LNCaP clone FGC (cell line): Measurements from ENCODE around the gene HTD2.

Source experiments
- DNase-seq: peaks from one replicate; pipeline ENCODE4 v3.0.0-alpha.2; 2011; ENCODE audit warnings: low read depth
- H3K4me3 ChIP-seq: 2 replicates; pipeline ENCODE4 v1.5.1; 2011; ENCODE audit warnings: mild to moderate bottlenecking, low read depth, low read length, control low read depth
- TF ChIP-seq, protein P1 (sequence below): IDR thresholded peaks from 2 replicates; pipeline ENCODE4 v1.5.1; 2012; ENCODE audit warnings: mild to moderate bottlenecking; ENCODE audit not compliant: control insufficient read depth, insufficient read depth; ENCODE audit errors: extremely low read depth

The HTD2 gene

DNA sequence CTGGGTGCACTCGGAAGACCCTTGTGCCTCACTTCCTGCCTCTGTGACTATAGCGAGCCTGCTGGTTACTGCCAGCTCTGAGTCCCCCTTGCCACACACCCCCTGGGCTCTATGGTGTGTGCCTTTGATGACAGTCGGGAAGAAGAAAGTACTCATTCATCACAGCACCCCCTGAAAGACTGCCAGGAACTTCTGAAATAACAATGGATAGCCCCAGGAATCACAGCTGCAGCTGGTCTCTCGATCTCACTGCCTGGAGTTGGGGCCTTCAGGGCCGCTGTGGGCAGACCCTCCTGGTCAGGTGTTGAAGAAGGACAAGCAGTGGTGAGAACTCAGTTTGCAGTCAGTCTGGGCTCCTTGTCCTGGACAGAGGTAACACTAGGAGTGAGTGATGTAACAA lies 10.1 kb upstream of the HTD2 start:
- no peak overlapping the region for H3K4me3 ChIP-seq
- DNase-seq = no peak
- TF ChIP-seq, protein P1, sequence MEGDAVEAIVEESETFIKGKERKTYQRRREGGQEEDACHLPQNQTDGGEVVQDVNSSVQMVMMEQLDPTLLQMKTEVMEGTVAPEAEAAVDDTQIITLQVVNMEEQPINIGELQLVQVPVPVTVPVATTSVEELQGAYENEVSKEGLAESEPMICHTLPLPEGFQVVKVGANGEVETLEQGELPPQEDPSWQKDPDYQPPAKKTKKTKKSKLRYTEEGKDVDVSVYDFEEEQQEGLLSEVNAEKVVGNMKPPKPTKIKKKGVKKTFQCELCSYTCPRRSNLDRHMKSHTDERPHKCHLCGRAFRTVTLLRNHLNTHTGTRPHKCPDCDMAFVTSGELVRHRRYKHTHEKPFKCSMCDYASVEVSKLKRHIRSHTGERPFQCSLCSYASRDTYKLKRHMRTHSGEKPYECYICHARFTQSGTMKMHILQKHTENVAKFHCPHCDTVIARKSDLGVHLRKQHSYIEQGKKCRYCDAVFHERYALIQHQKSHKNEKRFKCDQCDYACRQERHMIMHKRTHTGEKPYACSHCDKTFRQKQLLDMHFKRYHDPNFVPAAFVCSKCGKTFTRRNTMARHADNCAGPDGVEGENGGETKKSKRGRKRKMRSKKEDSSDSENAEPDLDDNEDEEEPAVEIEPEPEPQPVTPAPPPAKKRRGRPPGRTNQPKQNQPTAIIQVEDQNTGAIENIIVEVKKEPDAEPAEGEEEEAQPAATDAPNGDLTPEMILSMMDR = no peak

DNA sequence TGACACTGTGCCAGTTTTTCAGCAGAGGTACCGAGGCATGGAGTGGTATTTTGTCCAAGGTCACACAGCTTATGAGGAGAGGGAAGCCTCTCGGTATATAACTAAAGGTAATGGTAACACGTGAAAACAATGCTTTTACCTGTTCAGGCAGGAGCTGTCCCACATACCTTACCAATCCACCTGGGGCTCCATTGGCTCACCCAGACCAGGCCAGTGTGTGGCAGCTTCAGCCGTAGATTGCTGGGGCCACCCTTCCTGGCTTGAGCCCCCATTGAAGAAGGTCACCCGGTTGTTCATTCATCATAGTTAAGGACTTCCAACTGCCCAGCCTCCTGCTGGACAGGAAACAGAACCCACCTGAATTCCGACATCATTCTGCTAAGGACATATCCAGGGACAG lies 9.5 kb upstream of the HTD2 start:
- H3K4me3 ChIP-seq = no peak overlapping the region
- TF ChIP-seq, protein P1 = no peak
- no peak for DNase-seq

DNA sequence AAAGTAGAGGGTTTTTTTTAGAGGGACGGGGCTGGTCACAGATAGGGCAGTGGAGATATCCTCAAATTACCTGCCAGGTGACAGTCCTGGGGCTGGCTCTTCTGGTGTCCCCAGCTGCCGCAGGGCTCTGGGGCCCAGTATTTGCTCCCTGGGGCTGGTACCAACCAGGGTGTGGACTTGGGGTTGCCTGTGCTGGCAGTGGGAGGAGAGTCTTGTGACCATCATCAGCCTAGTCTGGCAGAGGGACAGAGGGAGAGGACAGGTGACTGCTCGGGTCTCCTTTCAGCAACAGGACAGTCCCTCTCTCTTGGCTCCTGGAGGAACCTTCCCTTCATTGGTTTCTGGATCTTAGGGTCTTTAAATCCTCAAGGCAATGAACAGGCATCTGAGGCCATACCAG lies 8.1 kb upstream of the HTD2 start:
- no peak for DNase-seq
- no peak overlapping the region for H3K4me3 ChIP-seq

DNA sequence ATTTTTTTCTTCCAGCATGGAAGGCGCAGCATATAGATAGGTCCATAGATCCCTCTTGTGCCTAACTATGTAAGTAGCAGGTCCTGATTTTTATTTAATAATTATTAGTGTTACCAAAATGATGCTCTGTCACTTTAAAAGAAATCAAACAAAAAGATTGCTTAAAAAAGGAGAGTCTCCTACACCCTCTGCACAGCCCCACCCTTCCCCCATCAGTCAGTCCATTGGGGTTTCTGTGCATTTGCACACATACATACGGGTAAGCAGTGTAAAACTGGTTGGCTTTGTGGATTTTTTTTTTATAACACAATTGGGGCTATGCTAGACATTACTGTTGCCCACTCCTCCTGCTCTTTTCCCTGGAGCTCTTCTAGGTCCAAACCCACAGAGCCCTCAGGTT lies 7.2 kb upstream of the HTD2 start:
- DNase-seq = no peak
- no peak overlapping the region for H3K4me3 ChIP-seq
- TF ChIP-seq, protein P1 = no peak

More for the DNA sequence above, 8.1 kb upstream of the HTD2 start:
- TF ChIP-seq, protein P1 = no peak

DNA sequence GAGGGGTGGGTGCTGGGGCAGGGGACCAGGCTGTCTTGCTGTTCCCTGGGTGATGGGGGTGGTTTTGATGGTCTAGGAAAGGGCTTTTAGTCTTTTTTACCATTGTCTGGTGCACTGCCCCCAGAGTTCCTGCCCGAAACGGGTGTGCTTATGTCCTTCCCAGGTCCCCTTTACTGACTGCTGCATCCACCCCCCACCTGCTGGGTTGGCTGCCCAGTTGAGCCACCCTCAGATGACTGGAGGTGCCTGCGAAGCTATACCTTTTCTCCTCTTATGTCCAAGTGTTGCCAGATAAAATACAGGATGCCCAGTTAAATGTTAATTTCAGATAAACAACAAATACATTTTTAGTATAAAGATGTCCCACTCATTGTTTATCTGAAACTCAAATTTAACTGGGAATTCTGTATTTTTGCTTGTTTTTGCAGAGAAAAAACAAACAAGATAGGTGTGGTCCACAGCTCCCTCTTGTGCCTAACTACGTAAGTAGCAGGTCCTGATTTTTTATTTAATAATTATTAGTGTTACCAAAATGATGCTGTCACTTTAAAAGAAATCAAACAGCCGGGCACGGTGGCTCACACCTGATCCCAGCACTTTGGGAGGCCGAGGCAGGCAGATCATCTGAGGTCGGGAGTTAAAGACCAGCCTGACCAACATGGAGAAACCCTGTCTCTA lies 6.3 kb upstream of the HTD2 start:
- no peak for DNase-seq
- H3K4me3 ChIP-seq = no peak overlapping the region
- TF ChIP-seq, protein P1 = peak; percentile 54

DNA sequence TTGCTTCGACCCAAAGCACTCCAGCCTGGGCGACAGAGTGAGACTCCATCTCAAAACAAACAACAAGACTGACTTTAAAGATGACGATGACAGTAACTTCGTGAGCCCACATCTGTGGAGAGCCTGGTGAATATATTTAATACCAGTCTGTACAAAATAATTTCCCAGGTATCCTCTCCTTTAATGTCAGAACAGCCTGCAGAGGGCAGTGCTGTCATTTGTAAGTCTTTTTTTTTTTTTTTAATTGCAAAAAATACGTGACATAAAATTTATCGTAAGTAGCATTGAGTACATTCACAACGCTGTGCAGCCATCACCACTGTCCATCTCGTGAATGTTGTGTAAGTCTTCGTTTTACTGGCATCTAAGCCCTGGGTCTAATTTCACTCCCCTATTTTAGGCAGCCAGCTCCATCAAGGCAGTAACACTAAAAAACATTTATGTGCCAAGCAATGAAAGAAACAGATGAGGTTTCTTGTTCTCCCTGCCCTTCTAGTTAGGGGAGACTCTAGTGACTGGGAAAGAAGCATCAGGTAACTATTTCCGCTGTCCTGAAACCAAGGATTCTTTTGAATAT lies 1.4 kb downstream of the HTD2 start:
- H3K4me3 ChIP-seq = peak overlapping the region; percentile 99
- TF ChIP-seq, protein P1 = peak; percentile 50

DNA sequence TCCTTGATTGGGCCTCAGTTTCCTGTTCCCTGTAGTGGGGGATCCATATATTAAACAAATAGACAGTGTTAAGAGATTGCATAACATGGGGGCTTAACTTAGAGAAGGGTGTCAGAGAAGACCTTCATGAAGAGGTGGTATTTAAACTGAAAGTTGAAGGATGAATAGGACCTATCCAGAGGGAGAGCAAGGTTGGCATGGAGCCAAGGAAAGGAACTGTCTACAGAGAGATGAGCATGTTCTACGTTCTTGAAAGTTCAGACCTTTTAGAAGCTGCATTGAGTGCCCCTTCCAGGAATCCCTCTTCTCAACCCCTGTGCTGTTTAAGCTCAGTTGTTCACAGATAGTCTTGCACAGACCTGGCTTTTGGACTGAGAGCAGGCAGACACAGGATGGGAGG lies 2.4 kb downstream of the HTD2 start:
- DNase-seq = no peak
- TF ChIP-seq, protein P1 = no peak
- no peak overlapping the region for H3K4me3 ChIP-seq

More for the DNA sequence above, 1.4 kb downstream of the HTD2 start:
- DNase-seq = peak; percentile 41
